CD4-positive, alpha-beta T cell treated with Interleukin-6 at 100 ng/mL for 8 hours (primary cell): ENCODE data around the gene EVI2B.
"Not testable (repeated sequence)": the region's sequence is repeated elsewhere in the genome, so short reads cannot be mapped to it uniquely, and the experiment has no call there.

ENCODE experiments used
- DNase-seq: peaks from one replicate; pipeline ENCODE4 v3.0.0-alpha.2; 2020; ENCODE audit warnings: mixed read lengths, low spot score

Gene EVI2B

DNA sequence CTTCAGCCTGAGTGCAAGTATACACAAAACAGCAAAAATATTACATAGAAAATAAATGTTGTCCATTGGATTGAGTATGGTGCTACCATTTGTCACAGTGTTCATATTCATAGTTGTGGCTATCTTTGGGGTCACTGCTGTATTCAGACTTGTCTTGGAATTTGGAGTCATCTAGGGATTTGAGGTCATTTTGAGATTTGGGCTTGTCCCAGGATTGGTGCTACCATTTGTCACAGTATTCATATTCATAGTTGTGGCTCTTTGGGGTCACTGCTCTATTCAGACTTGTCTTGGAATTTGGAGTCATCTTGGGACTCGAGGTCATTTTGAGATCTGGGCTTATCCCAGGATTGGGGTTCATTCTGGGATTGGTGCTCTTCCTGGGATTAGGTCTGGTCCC lies 41.6 kb downstream of the EVI2B start:
- DNase-seq = no peak

DNA sequence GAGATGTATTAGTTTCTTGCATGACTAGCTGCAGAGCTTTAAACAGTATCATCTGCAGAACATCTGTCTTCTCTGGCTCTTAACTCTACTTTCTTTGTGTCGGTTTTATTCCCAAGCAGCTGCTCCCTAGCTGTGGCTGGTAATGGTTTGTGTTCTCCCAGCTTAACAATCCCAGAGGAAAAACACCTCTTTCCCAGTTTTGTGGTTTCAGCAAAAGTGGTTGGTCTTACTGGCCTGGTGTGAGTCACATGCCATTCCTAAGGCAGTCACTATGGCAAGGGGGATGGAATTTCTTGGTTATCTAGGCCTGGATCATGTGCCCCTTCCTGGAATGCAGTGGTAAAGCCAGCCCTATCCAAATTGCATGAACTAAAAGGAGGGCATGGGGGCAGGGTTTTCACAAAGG lies 44.3 kb downstream of the EVI2B start:
- DNase-seq = no peak

GRCh38 chr17:31269036-31269577 lies 44.7 kb downstream of the EVI2B start:
- DNase-seq = no peak

- DNase-seq = peak; percentile 17
These were observed 47.8 kb downstream of the EVI2B start for GRCh38 chr17:31266042-31266441.

DNA sequence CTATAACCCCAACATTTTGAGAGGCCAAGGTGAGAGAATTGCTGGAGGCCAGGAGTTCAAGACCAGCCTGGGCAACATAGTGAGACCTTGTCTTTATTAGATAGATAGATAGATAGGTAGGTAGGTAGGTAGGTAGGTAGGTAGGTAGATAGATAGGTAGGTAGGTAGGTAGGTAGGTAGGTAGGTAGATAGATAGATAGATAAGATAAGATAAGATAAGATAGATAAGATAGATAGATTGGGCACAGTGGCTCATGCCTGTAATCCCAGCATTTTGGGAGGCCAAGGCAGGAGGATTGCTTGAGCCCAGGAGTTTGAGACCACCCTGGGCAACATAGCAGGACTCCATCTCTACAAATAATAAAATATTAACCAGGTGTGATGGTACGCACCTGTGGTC lies 50.9 kb downstream of the EVI2B start:
- DNase-seq = not testable (repeated sequence)

- DNase-seq = no peak
These were observed 52.3 kb downstream of the EVI2B start for GRCh38 chr17:31261601-31262000.

DNA sequence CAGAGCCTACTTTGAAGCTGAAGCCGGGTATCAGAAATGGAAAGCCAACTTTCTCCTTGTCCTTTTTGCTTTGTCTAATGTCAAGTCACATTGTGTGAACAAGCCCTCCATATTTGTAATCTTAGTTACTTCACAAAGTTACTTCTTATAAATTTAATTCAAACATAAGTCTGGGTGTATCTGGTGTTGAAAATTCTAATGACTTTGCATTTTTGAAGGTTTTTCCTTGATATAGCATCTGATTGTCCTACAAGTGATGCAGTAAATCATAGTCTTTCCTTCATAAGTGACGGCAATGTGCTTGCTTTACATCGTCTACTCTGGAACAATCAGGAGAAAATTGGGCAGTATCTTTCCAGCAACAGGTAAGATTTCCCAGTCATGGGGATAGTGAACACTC lies 53.7 kb downstream of the EVI2B start:
- no peak for DNase-seq

DNA sequence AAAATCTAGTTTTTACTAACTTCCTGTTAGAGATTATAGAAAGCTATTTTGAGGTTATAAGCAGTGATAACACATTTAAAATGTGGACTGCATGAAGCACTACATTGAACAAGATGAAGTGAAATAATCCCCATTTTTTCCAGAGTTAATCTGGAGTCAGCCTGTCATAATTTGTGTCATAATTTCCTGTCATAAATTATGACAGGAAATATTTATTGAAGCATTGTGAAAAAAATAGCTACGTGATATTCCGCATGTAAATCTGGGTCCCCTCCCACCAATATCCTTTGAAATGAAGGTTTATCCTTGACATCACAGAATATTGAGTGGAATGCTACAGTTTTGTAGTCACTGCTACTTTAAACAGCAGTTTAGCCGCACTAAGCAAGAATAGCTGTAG lies 56.9 kb downstream of the EVI2B start:
- no peak for DNase-seq

DNA sequence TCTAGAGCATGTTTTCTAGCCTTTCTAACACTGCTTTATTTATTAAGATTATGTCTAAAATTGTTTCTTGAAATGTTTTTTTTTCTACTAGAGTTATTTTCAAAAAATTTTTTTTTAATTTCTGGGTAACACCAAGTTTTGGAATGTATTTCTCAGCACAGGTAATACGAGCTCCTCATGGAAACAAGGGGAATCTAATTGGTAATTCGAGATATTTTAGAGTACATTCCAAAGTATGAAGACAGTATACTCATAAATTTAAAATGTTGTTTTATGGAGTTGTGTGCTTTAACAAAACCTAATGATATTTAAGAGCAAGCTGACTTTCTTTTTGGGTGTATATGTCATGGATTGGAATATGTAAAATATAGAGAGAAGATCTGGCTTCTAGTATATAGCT lies 59.2 kb downstream of the EVI2B start:
- no peak for DNase-seq
